ENCODE measurements around the gene EYS. TPM values are rescaled to one million over a fixed set of nuclear protein-coding genes. Genes with fewer than 3 reads are reported as not detected.

EYS gene
- total RNA-seq, 1 donor from 2014 or later: not detected

GRCh38 chr6:64010010-64010409 is 1697.0 kb downstream of the EYS start:
- Histone ChIP-seq H3K36me3 (no peaks in the 10 kb centered on the region), H3K27me3 (ENCODE audit: low read depth) (no peaks in the 10 kb centered on the region), H3K4me3 (no peak overlapping the region), H3K27ac (no peak overlapping the region), H3K4me1 (no peaks in the 10 kb centered on the region), H3K9me3 (no peaks in the 10 kb centered on the region)
- TF ChIP-seq CTCF (IDR thresholded peaks at IDR 0.05): no peak
- DNase-seq (no peak), ATAC-seq (no peak)
- intact Hi-C loops (cut with DNase I): no loop called here

GRCh38 chr6:64006246-64006645 is 1700.8 kb downstream of the EYS start:
- Histone ChIP-seq H3K9me3 (no peaks in the 10 kb centered on the region), H3K4me1 (no peaks in the 10 kb centered on the region), H3K36me3 (no peaks in the 10 kb centered on the region), H3K27me3 (ENCODE audit: low read depth) (no peaks in the 10 kb centered on the region), H3K27ac (no peak overlapping the region), H3K4me3 (no peak overlapping the region)
- intact Hi-C loops (cut with DNase I): no loop called here
- no peak for TF ChIP-seq CTCF (IDR thresholded peaks at IDR 0.05)
- ATAC-seq (no peak), DNase-seq (no peak)

GRCh38 chr6:64000818-64001491 is 1706.1 kb downstream of the EYS start:
- H3K4me3 ChIP-seq: no peak overlapping the region
- no peak overlapping the region for H3K27ac ChIP-seq
- ATAC-seq: no peak
- no peaks in the 10 kb centered on the region for H3K27me3 ChIP-seq (ENCODE audit: low read depth)
- TF ChIP-seq CTCF (IDR thresholded peaks at IDR 0.05): no peak
- intact Hi-C loops (cut with DNase I): no loop called here
- H3K4me1 ChIP-seq: no peaks in the 10 kb centered on the region
- no peak for DNase-seq
- H3K9me3 ChIP-seq: no peaks in the 10 kb centered on the region
- H3K36me3 ChIP-seq: no peaks in the 10 kb centered on the region

- Histone ChIP-seq H3K4me3 (no peak overlapping the region), H3K27me3 (ENCODE audit: low read depth) (no peaks in the 10 kb centered on the region), H3K4me1 (no peaks in the 10 kb centered on the region), H3K9me3 (no peaks in the 10 kb centered on the region), H3K36me3 (no peaks in the 10 kb centered on the region), H3K27ac (no peak overlapping the region)
- intact Hi-C loops (cut with DNase I): no loop called here
- DNase-seq (no peak), ATAC-seq (no peak)
- TF ChIP-seq CTCF (IDR thresholded peaks at IDR 0.05): no peak
These were observed 1707.4 kb downstream of the EYS start for GRCh38 chr6:63999613-64000012.

- no peak for TF ChIP-seq CTCF (IDR thresholded peaks at IDR 0.05)
- Histone ChIP-seq H3K36me3 (no peaks in the 10 kb centered on the region), H3K9me3 (no peaks in the 10 kb centered on the region), H3K4me1 (no peaks in the 10 kb centered on the region), H3K27ac (no peak overlapping the region), H3K27me3 (ENCODE audit: low read depth) (no peaks in the 10 kb centered on the region), H3K4me3 (no peak overlapping the region)
- ATAC-seq: no peak
- no peak for DNase-seq
- intact Hi-C loops (cut with DNase I): no loop called here
These were observed 1708.0 kb downstream of the EYS start for GRCh38 chr6:63998991-63999390.
